ENCODE results near the gene CCR9.

DNA sequence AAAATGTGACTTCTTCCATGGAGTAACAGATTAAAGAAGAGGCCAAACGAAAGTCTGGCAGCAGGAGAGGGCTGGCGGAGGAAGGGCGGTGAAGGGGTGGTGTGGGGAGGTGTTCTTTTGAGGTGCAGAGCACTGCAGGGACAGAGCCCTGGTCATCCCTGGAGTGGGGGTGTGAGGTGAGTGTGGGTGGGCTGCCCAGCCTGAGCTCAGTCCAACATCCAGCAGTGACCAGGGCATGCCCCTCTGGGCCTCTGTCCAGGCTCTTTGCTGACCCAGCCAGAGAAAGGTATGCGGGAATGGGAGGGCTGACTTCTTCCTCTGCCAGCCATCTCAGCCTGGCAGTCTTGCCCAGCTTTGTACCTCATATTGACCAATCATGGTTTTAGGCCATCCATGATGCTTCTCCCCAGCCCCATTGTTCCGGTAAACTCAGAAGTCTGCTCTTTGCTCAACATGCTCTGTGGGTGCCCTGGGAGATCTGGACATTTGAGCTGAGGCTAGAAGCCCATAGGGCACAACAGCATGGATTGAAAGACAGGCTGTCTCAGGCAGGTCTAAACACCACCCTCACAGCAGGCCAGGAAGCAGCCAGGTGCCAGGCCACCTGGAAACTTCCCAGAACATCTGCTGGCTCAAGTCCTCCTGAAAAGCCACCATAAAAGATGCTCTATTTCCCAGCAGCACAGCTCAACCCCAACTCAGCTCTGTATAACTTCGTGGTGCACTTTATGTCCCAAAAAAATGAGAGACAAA lies 31.0 kb downstream of the CCR9 start:
- TF ChIP-seq EP300 (IDR thresholded peaks at IDR 0.05; ENCODE audit: borderline replicate concordance) = no peak
- no peak for TF ChIP-seq ZBTB7A (IDR thresholded peaks at IDR 0.05; ENCODE audit: low read depth)
- TF ChIP-seq RAD21 (IDR thresholded peaks at IDR 0.05; ENCODE audit: low read depth) = no peak
- no peak for TF ChIP-seq REST (IDR thresholded peaks at IDR 0.05; ENCODE audit: low read depth)
- no peak for TF ChIP-seq FOXM1 (IDR thresholded peaks at IDR 0.05; ENCODE audit: borderline replicate concordance, low read depth)
- TF ChIP-seq TCF12 (IDR thresholded peaks at IDR 0.05; ENCODE audit: low read depth) = no peak
- TF ChIP-seq MAX (IDR thresholded peaks at IDR 0.05) = no peak
- no peak for TF ChIP-seq YY1 (IDR thresholded peaks at IDR 0.05; ENCODE audit: low read depth)
- TF ChIP-seq EGR1 (IDR thresholded peaks at IDR 0.05) = no peak
- TF ChIP-seq TAF1 (IDR thresholded peaks at IDR 0.05; ENCODE audit: low read depth) = no peak
- TF ChIP-seq NFIC (IDR thresholded peaks at IDR 0.05) = no peak
